ENCODE measurements around the gene MUC4. TPM values are rescaled to one million over a fixed set of nuclear protein-coding genes. Genes with fewer than 3 reads are reported as not detected.

The MUC4 gene, protein sequence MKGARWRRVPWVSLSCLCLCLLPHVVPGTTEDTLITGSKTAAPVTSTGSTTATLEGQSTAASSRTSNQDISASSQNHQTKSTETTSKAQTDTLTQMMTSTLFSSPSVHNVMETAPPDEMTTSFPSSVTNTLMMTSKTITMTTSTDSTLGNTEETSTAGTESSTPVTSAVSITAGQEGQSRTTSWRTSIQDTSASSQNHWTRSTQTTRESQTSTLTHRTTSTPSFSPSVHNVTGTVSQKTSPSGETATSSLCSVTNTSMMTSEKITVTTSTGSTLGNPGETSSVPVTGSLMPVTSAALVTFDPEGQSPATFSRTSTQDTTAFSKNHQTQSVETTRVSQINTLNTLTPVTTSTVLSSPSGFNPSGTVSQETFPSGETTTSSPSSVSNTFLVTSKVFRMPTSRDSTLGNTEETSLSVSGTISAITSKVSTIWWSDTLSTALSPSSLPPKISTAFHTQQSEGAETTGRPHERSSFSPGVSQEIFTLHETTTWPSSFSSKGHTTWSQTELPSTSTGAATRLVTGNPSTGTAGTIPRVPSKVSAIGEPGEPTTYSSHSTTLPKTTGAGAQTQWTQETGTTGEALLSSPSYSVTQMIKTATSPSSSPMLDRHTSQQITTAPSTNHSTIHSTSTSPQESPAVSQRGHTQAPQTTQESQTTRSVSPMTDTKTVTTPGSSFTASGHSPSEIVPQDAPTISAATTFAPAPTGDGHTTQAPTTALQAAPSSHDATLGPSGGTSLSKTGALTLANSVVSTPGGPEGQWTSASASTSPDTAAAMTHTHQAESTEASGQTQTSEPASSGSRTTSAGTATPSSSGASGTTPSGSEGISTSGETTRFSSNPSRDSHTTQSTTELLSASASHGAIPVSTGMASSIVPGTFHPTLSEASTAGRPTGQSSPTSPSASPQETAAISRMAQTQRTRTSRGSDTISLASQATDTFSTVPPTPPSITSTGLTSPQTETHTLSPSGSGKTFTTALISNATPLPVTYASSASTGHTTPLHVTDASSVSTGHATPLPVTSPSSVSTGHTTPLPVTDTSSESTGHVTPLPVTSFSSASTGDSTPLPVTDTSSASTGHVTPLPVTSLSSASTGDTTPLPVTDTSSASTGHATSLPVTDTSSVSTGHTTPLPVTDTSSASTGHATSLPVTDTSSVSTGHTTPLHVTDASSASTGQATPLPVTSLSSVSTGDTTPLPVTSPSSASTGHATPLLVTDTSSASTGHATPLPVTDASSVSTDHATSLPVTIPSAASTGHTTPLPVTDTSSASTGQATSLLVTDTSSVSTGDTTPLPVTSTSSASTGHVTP (N-terminal part only)
- 1 to 10 TPM in 1 of 3 donors, under 1 TPM in 2; 0.65 to 1.2 (median 0.83) TPM for polyA plus RNA-seq (ENCODE audit: insufficient read length in 3 of 3)
- long read RNA-seq, donor 1 = 0 reads
- long read RNA-seq, donor 2 = 0 reads
- long read RNA-seq, donor 3 = 0 reads
- long read RNA-seq, donor 4 = 0 reads
- long read RNA-seq, donor 5 = 0 reads
- long read RNA-seq, donor 6 = 0 reads
- long read RNA-seq, donor 7 = 0 reads
- long read RNA-seq, donor 8 = 0 reads
- long read RNA-seq, donor 9 = 0 reads
- long read RNA-seq, donor 10 = 0 reads
- long read RNA-seq, donor 11 = 0 reads
- long read RNA-seq, donor 12 = 0 reads
- long read RNA-seq, donor 13 = 0 reads
- long read RNA-seq, donor 14 = 0 reads
- long read RNA-seq, donor 15 = 0 reads
- long read RNA-seq, donor 16, partial matches to known transcripts = 5 of 5 reads
- long read RNA-seq, donor 16, other reads (novel, unspliced or antisense) = 0 of 5 reads

- DNase-seq (ENCODE audit: extremely low read depth in 1 of 11, low read depth in 9 of 11, low spot score in 4 of 11) = no peak
These were observed at the start of gene MUC4 for GRCh38 chr3:195811756-195812155. Gene MUC4 (minus strand): TSS chr3:195811929. CDS start chr3:195811817, 112 bp downstream.

- DNase-seq (ENCODE audit: extremely low read depth in 1 of 11, low read depth in 9 of 11, low spot score in 4 of 11) = no peak
These were observed 48.7 kb upstream of the MUC4 start for GRCh38 chr3:195860456-195860855.

GRCh38 chr3:195859846-195860411, 48.2 kb upstream of the MUC4 start:
- DNase-seq (ENCODE audit: extremely low read depth in 1 of 11, low read depth in 9 of 11, low spot score in 4 of 11) = no peak

DNA sequence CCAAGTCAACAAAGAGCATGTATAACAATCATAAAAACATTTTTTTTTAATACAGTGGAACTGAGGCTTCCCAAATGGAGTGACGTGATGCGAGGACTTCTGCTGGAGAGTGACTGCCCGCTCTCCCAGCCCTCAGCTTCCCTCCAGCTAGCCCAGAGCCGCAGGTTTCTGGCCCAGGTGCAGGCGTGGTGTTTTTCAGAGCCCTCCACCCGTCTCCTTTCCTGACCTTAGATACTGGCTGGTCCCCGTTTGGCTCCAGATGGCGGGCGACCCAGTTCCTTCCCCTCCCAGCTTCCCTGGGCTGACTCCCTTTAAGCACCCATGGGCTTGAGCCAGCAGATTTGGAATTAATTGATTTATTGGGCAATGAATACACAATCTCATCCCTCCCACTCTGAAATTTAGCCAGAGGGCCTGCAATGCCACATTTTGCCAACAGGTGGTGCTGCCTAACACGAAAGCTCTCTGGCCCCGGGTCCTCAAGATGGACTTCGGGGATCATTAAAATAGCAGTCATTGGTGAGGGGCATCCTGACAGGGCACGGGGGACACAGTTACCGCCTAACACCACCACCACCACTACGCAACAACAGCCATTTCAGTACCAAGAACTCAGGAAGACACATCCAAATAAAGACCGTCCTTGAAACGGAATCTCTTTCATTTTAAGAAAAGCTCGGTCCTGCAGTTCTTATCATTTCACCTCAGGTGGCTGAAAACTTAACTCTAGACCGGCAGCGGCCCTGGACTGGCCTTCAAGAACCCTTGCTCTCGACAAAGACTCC, 47.5 kb upstream of the MUC4 start:
- DNase-seq (ENCODE audit: extremely low read depth in 1 of 11, low read depth in 9 of 11, low spot score in 4 of 11) = peak in 6 of 11 donors; percentile 27 to 62 (median 48)

DNA sequence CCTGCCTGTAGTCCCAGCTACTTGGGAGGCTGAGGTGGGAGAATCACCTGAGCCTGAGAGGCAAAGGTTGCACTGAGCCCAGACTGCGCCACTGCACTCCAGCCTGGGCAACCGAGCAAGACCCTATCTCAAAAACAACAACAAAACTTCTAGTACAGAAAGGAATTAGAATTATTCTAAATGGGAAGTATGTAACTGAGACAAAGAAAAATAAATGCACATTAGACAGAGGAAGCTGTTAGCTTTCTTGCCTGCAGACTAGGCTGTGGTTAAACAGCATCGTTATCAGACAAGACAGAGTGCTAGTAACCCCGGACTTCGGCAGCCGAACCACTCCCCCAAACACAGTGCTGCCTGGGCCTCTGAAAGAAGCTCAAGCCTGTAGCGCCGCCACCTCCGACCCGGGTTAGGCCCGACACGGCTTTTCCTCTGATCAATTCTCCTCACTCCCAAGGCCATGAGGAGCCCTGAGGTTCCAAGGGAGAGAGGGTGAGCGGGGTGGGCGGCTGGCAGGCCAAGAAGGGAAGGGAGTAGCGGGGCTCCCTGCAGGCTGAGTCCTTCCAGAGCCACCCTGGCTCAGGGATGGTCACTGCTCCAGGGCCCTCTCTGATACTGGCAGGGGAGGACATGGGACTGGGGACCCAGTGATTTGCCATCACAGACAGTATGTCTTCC, 44.8 kb upstream of the MUC4 start:
- DNase-seq (ENCODE audit: extremely low read depth in 1 of 11, low read depth in 9 of 11, low spot score in 4 of 11) = no peak

DNA sequence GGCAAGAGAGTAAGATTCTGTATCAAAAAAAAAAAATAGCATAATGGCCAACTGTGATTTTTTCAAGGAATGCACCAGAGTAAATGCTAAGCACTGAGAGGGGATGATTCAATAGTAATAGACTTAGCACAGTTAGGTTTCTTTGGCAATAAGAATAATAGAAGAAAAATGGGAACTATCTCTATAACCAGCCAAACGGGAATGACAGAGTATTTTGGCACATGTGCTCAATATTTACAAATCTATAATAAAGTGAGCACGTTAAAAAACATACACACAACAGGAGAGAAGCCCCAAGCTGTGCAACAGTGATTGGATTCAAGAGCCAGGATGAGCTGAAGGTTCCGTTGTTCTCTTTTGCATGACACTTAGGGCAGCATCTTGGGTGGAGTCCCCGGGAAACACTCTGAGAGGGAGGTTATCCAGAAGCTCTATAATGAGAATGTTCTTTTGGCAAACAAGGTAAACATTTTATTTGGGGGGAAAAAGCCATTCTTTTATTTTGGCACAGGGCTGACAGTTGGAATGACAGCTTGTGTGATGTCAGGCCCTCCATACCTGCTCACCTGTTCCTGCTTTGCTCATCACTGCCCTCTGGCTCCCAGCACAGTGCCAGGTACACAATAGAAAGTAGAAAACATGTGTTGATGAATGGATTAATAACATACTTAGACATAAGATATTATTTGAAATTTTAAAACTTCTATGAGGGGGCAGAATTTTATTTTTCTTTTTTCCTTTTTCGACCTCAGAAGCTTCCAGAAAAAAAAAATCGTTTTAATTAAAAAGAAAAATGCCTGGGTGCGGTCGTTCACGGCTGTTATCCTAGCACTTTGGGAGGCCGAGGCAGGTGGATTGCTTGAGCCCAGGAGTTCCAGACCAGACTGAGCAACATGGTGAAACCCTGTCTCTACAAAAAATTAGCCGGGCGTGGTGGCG, 44.0 kb upstream of the MUC4 start:
- no peak for DNase-seq (ENCODE audit: extremely low read depth in 1 of 11, low read depth in 9 of 11, low spot score in 4 of 11)

DNA sequence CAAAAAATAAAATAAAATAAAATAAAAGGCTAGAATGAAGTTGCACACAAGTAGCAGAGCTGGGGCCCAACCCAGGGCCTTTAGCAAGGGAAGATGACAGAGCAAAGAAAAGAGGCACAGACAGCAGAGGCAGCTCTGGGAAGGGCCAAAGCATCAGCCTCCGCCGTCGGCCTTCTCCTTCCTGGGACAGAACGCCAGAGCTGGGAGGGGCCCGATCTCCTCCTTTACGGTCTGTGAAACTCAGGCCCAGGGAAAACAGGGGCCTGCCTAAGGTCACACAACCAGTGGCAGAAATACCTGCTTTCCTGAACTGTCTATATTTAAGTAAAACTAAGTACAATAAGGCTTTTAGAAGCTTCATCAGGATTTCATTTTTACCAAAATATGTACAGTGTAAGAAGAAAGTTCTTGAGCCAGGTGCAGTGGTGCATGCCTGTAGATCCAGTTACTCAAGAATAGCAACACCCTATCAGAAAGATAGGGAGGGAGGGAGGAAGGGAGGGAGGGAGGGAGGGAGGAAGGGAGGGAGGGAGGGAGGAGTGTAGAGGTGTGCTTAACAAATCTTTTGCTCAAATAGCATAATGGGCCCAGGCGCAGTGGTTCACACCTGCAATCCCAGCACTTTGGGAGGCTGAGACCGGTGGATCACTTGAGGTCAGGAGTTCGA, 43.0 kb upstream of the MUC4 start:
- DNase-seq (ENCODE audit: extremely low read depth in 1 of 11, low read depth in 9 of 11, low spot score in 4 of 11) = no peak

DNA sequence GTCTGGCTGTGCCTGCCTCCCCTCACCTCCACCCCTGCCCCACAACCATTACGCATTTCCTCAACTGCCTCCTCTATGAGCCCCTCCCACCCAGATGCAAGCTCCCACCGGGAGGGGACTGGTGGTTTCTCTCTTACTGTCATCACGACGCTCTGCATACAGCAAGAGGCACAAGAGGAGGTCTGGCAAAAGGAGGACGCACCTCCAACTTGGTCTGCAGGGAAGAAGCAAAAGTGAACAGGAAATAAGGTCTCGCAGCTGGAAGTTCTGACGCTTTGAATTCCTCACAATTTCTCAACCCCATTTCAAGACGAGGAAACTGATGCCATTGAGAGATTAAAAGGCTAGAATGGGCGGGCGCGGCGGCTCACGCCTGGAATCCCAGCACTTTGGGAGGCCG, 42.3 kb upstream of the MUC4 start:
- no peak for DNase-seq (ENCODE audit: extremely low read depth in 1 of 11, low read depth in 9 of 11, low spot score in 4 of 11)

GRCh38 chr3:195853036-195853435, 41.3 kb upstream of the MUC4 start:
- no peak for DNase-seq (ENCODE audit: extremely low read depth in 1 of 11, low read depth in 9 of 11, low spot score in 4 of 11)

- DNase-seq (ENCODE audit: extremely low read depth in 1 of 11, low read depth in 9 of 11, low spot score in 4 of 11) = peak; percentile 78 to 93 (median 86)
These were observed 39.3 kb upstream of the MUC4 start for GRCh38 chr3:195850857-195851543.

- DNase-seq (ENCODE audit: extremely low read depth in 1 of 11, low read depth in 9 of 11, low spot score in 4 of 11) = no peak
These were observed 37.8 kb upstream of the MUC4 start for GRCh38 chr3:195849322-195850074.

- no peak for DNase-seq (ENCODE audit: extremely low read depth in 1 of 11, low read depth in 9 of 11, low spot score in 4 of 11)
These were observed 35.6 kb upstream of the MUC4 start for GRCh38 chr3:195847055-195847950.

DNA sequence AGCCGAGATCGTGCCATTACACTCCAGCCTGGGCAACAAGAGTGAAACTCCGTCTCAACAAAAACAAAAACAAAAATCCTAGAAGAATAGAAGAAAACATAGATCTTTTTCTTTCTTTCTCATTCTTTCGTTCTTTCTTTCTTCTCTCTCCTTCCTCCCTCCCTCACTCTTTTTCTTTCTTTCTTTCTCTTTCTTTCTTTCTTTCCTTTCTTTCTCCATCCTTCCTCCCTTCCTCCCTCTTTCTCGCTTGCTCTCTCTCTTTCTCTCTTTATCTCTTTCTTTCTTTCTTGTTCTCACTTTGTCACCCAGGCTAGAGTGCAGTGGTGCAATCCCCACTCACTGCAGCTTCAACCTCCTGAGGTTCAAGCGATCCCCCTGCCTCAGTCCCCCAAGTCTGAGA, 33.8 kb upstream of the MUC4 start:
- no peak for DNase-seq (ENCODE audit: extremely low read depth in 1 of 11, low read depth in 9 of 11, low spot score in 4 of 11)
